Bronchial epithelial cell (primary cell): Measurements from ENCODE around the gene ARMH4. TPM values are rescaled to one million over a fixed set of nuclear protein-coding genes. Genes with fewer than 3 reads are reported as not detected.

Experiments used
- DNase-seq: peaks from one replicate; pipeline ENCODE4 v3.0.0-alpha.2; 2010; ENCODE audit warnings: low read depth
- FAIRE-seq: peaks from 2 replicates; lab custom pipeline; 2011; peaks lifted over from hg19 to GRCh38; lab: Jason Lieb, UNC
- H3K27me3 ChIP-seq: 2 replicates; pipeline ENCODE4 v1.5.1; 2011; ENCODE audit warnings: low read length; ENCODE audit not compliant: control insufficient read depth, insufficient read depth
- H3K36me3 ChIP-seq: 2 replicates; pipeline ENCODE4 v1.5.1; 2011; ENCODE audit warnings: low read length; ENCODE audit not compliant: control insufficient read depth, insufficient read depth
- H3K4me3 ChIP-seq: 2 replicates; pipeline ENCODE4 v1.5.1; 2011; ENCODE audit warnings: mild to moderate bottlenecking, low read depth, low read length, control low read depth
- total RNA-seq: library from RNA; depleted of rRNA; stranded (reverse); fragments of >200 nt; gene quantifications from 2 replicates; pipeline ENCODE4 v1.2.1, GENCODE V29; 2014
- TF ChIP-seq, protein P1 (sequence below): IDR thresholded peaks from 2 replicates; pipeline ENCODE4 v1.5.1; 2011; ENCODE audit warnings: mild to moderate bottlenecking, moderate library complexity, low read length, control low read depth, inconsistent platforms; ENCODE audit not compliant: insufficient read depth, severe bottlenecking

The ARMH4 gene
- total RNA-seq, 1 donor from 2014 or later = under 0.01 TPM

DNA sequence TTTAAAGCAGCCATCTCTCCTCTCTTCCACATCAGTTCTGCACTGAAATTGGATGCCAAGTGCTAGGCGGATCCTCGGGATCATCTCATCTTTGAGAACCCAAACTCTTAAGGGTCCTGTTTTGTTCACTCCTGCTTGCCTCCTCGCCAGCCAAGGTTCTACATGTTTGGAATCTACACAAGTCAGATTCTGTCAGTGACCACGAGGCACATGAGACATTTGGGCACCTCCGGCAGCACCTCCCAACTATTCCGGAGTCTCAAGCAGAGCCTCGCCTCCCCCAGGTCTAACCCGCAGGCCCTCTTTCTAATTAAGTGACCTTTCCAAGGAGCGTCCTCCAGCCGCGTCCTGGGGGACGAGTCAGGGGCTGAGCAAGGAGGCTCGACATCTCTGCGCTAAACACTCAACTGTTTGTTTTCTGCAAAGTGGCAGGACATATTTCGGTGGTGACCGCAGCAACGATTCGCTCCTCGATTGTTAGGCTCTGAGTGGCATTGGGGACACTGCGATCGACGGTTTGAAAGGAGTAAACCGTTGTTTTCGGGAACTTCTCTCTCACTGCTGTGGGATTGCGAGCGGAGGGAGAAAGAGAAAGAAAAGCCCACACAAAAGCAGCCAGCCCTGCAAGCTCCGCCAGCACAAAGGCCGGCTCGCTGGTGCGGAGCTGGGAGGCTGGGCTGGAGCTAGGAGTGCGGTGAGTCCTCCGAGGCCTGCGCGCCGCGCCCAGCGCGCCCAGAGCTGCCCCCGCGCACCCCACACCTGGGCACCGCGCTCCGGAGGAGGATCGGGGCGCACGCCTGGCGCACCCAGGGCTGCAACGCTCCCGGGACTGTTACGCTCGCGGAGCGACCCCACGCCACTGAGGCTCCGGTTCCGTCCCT lies 640 bp downstream of the ARMH4 start:
- H3K27me3 ChIP-seq = peaks cover 28% of the 10 kb centered on the region
- DNase-seq = peak; percentile 3

DNA sequence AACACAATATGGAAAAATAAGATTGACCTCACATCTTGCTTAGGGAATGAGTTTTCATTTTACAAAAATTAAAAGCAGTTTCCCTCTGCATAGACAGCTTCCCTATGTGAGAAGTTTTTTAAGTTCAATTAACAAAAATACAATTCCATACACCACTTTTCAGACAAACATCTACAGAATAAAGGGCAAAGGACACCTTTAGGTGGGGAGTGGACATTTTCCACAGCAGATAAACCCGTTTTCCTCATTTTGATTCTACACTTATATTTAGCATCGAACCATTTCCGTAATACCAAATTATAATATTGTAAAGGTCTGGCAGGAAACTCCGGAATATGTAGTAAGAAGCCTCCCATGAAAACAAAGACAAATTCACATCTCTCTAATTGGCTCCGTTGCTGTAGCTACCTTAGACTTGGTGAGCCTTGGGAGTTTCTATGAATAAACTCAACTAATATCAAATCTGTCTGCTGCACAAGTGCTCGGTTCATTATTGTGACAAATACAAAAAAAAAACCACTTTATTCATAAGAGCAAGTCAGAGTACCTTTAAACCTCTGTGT lies 1.7 kb downstream of the ARMH4 start:
- Histone ChIP-seq H3K27me3 (peaks cover 28% of the 10 kb centered on the region), H3K36me3 (no peaks in the 10 kb centered on the region), H3K4me3 (no peak overlapping the region)
- TF ChIP-seq, protein P1, sequence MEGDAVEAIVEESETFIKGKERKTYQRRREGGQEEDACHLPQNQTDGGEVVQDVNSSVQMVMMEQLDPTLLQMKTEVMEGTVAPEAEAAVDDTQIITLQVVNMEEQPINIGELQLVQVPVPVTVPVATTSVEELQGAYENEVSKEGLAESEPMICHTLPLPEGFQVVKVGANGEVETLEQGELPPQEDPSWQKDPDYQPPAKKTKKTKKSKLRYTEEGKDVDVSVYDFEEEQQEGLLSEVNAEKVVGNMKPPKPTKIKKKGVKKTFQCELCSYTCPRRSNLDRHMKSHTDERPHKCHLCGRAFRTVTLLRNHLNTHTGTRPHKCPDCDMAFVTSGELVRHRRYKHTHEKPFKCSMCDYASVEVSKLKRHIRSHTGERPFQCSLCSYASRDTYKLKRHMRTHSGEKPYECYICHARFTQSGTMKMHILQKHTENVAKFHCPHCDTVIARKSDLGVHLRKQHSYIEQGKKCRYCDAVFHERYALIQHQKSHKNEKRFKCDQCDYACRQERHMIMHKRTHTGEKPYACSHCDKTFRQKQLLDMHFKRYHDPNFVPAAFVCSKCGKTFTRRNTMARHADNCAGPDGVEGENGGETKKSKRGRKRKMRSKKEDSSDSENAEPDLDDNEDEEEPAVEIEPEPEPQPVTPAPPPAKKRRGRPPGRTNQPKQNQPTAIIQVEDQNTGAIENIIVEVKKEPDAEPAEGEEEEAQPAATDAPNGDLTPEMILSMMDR = no peak
- no peak for DNase-seq
- FAIRE-seq = no peak

More for the DNA sequence above, 640 bp downstream of the ARMH4 start:
- Histone ChIP-seq H3K4me3 (peak overlapping the region; percentile 49), H3K36me3 (no peaks in the 10 kb centered on the region)
- TF ChIP-seq, protein P1 = no peak
- no peak for FAIRE-seq

DNA sequence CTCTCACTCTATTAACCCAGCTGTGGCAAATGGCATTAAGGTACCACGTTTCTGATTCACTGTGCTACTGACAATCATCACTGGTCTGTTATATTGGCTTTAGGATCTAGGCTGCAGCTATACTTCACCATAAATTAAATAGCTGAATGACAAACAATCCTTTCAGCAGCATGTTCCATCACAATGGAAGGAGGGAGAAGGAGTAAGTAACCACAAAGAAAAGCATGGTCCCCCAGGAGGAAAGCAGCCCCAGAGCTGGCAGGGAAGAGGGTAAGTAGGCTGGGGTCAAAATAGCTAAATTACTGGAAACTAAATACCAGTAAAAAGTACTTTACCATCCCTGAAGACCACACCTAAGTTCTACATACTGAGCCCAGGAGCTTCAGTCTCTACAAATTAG lies 2.8 kb downstream of the ARMH4 start:
- Histone ChIP-seq H3K4me3 (no peak overlapping the region), H3K27me3 (peaks cover 28% of the 10 kb centered on the region), H3K36me3 (no peaks in the 10 kb centered on the region)
- FAIRE-seq (no peak), DNase-seq (no peak)
- TF ChIP-seq, protein P1 = no peak

DNA sequence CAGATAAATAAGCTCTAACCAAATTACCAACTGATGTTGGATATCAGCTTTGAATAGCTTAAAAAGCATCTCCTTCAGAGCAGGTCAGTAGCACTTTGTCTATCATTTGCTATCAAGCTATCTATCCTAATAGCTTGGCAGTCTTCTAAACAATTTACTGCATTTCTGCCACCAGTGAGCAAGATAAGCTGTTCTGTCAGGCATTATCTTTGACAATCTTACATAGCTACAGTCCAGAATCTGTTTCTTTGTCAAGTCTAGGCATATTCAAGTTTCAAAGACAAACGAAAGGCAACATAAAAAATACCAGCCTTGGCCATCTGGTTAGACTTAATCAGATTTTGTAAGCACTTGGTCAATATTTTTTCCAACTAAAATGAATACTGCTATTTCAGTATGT lies 5.6 kb downstream of the ARMH4 start:
- DNase-seq (no peak), FAIRE-seq (no peak)
- Histone ChIP-seq H3K4me3 (no peak overlapping the region), H3K27me3 (peaks cover 24% of the 10 kb centered on the region), H3K36me3 (no peaks in the 10 kb centered on the region)
- TF ChIP-seq, protein P1 = no peak

DNA sequence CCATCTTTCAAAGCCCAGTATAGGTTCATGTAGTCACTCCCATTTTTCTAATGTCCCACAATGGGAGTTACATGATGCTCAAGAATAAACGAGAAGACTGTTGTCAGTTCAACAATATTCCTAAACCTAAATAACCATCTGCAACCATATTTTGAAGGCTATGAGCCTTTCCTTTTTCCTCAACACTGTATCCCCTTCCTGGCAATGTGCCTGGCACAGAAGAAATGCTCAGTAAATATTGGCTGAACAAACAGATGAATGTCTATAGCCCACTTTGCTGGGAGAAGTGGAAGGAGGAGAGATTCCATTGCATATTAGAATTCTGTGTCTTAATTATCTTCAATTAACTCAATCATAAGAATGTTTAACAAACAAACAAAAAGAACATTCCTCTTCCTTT lies 6.1 kb downstream of the ARMH4 start:
- no peak for DNase-seq
- TF ChIP-seq, protein P1 = no peak
- no peaks in the 10 kb centered on the region for H3K36me3 ChIP-seq
- H3K27me3 ChIP-seq = peaks cover 21% of the 10 kb centered on the region
- no peak overlapping the region for H3K4me3 ChIP-seq
- no peak for FAIRE-seq
